ENCODE data around the gene SDHC. TPM values are rescaled to one million over a fixed set of nuclear protein-coding genes. Genes with fewer than 3 reads are reported as not detected.

Gene SDHC
- total and polyA plus RNA-seq, 2 of the 13 experiments (the other 11 are each of a cell fraction or from before 2014, with no cell fraction given), result 27.1 to 229 TPM

- H4K20me1 ChIP-seq (ENCODE audit: insufficient read depth, low read length), result no peaks in the 10 kb centered on the region
- no peak overlapping the region for H3K9ac ChIP-seq (ENCODE audit: insufficient read depth, low read depth, low read length)
- peak; percentile 85 for ATAC-seq
- CTCF ChIA-PET (ENCODE audit: low intra/inter-chr PET ratio, low total read pairs), result interaction anchor here (0.9 to 1.1 kb wide), 2 partner anchors 16 to 57 kb away, joined by 3 read pairs; no protein-coding TSS in a partner anchor
- peak overlapping the region; percentile 9; the same call in 1 of the 2 replicates for H3K4me2 ChIP-seq (ENCODE audit: low read depth, low read length)
- WGBS (ENCODE audit: low lambda C conversion rate), result 6% methylated on average over 3 of the region's 3 CpGs
- no peak for FAIRE-seq
- H3K4me3 ChIP-seq (replicated peaks in 1 of 3; ENCODE audit: insufficient read depth in 1 of 3, low read depth in 2 of 3, low read length in 3 of 3), result no peak overlapping the region
- intact Hi-C loops (cut with micrococcal nuclease; ENCODE audit: unreplicated experiment), result no loop called here
- no peaks in the 10 kb centered on the region; a peak in 1 of 5 replicates for H3K27me3 ChIP-seq (ENCODE audit: control insufficient read depth in 1 of 2, insufficient read depth in 2 of 2, low read length in 2 of 2)
- no peaks in the 10 kb centered on the region for H3K79me2 ChIP-seq (ENCODE audit: insufficient read depth, low read length)
- no peaks in the 10 kb centered on the region for H3K9me3 ChIP-seq (ENCODE audit: low read length)
- DNase-seq (ENCODE audit: low spot score), result peak; percentile 57
- H3K4me1 ChIP-seq (ENCODE audit: insufficient read depth, low read length), result peaks cover 32% of the 10 kb centered on the region
- H2AFZ ChIP-seq (ENCODE audit: low read length), result no peak overlapping the region
- no peaks in the 10 kb centered on the region for H3K36me3 ChIP-seq (replicated peaks in 1 of 2; ENCODE audit: control insufficient read depth in 1 of 2, insufficient read depth in 2 of 2, low read length in 2 of 2)
- H3K27ac ChIP-seq (ENCODE audit: extremely low read length, insufficient read depth, low read length), result no peak overlapping the region
- in situ Hi-C loops (cut with HindIII; ENCODE audit: extremely low pct_ligation_motif_present, low pct_unique_long_range_greater_than_20kb), result no loop called here
- no TSS peak for BruUV-seq (replicated peaks)
- POLR2A ChIA-PET, result interaction anchor here (0.9 to 1.6 kb wide), 8 partner anchors 18 to 89 kb away, joined by 3 to 9 read pairs (median 4); partner anchors contain the start of genes ADAMTS4, APOA2, NDUFS2 and SDHC
- TF ChIP-seq ARID5B (CRISPR knock-in tag; IDR thresholded peaks at IDR 0.05), result 0 out of 2 replicates have a peak, but pooled peaks have one; percentile 30
- no peak for TF ChIP-seq ZNF18 (CRISPR knock-in tag; IDR thresholded peaks at IDR 0.05; ENCODE audit: insufficient replicate concordance)
- peak; percentile 44; the same call in 1 of the 2 replicates for TF ChIP-seq CEBPB (IDR thresholded peaks at IDR 0.05; ENCODE audit: borderline replicate concordance, low read depth, low read length)
- TF ChIP-seq ZNF660 (CRISPR knock-in tag; IDR thresholded peaks at IDR 0.05; ENCODE audit: borderline replicate concordance, low read depth), result no peak
- no peak for TF ChIP-seq GPN1 (CRISPR knock-in tag; IDR thresholded peaks at IDR 0.05; ENCODE audit: borderline replicate concordance)
- TF ChIP-seq ZMAT5 (CRISPR knock-in tag; IDR thresholded peaks at IDR 0.05; ENCODE audit: borderline replicate concordance, low read depth), result no peak
- peak; percentile 35; the same call in 1 of the 2 replicates for TF ChIP-seq NCOR1 (IDR thresholded peaks at IDR 0.05; ENCODE audit: borderline replicate concordance, low read length)
- 0 out of 2 replicates have a peak, but pooled peaks have one; percentile 14 for TF ChIP-seq ARID3A (IDR thresholded peaks at IDR 0.05; ENCODE audit: low read depth, low read length)
- TF ChIP-seq ZNF138 (CRISPR knock-in tag; IDR thresholded peaks at IDR 0.05; ENCODE audit: low read depth), result no peak
- no peak for TF ChIP-seq SOX6 (IDR thresholded peaks at IDR 0.05)
- TF ChIP-seq SOX6 (CRISPR knock-in tag; IDR thresholded peaks at IDR 0.05), result 0 out of 2 replicates have a peak, but pooled peaks have one; percentile 21
- TF ChIP-seq HNF4A (CRISPR knock-in tag; IDR thresholded peaks at IDR 0.05), result peak; percentile 70
- no peak for TF ChIP-seq HNF4G (IDR thresholded peaks at IDR 0.05; ENCODE audit: borderline replicate concordance, low read depth, low read length)
- TF ChIP-seq HNF4G (CRISPR knock-in tag; IDR thresholded peaks at IDR 0.05; ENCODE audit: borderline replicate concordance, low read depth), result peak; percentile 46; the same call in 1 of the 2 replicates
- TF ChIP-seq REPIN1 (CRISPR knock-in tag; IDR thresholded peaks at IDR 0.05; ENCODE audit: borderline replicate concordance, low read depth), result 0 out of 2 replicates have a peak, but pooled peaks have one; percentile 75
- TF ChIP-seq PHF21A (CRISPR knock-in tag; IDR thresholded peaks at IDR 0.05), result no peak
Observed at GRCh38 chr1:161287482-161288054, 26.6 kb upstream of the SDHC start.
